WTC11 (cell line): ENCODE measurements around the gene NFIA.

Experiments used
- CTCF ChIP-seq: fragments of 200-600 bp; IDR thresholded peaks from 2 replicates; pipeline ENCODE4 v1.8.0; 2022; ENCODE audit warnings: antibody characterized with exemption
- KAT7 ChIP-seq: sonication (generic); formaldehyde crosslinking; IDR thresholded peaks from 2 replicates; pipeline ENCODE4 v1.8.1; 2023; ENCODE audit warnings: missing genetic modification reagents, mild to moderate bottlenecking, borderline replicate concordance
- ZSCAN18 ChIP-seq: fragments of 250-450 bp; sonication (Bioruptor Pico); IDR thresholded peaks from 2 replicates; pipeline ENCODE4 v2.1.2; 2022; ENCODE audit warnings: mild to moderate bottlenecking, moderate library complexity

- TF ChIP-seq KAT7 (CRISPR knock-in tag) (no peak), CTCF (no peak), ZSCAN18 (no peak)
Observed at GRCh38 chr1:61138921-61139774, 56.8 kb downstream of the NFIA start.
